ENCODE results near the gene PHLDB3. TPM values are rescaled to one million over a fixed set of nuclear protein-coding genes. Genes with fewer than 3 reads are reported as not detected.
"Not testable (repeated sequence)": the region's sequence is repeated elsewhere in the genome, so short reads cannot be mapped to it uniquely, and the experiment has no call there.

PHLDB3 gene
- total RNA-seq, 1 donor from 2014 or later, result 7.9 TPM

- no peaks in the 10 kb centered on the region for H3K27me3 ChIP-seq (ENCODE audit: control insufficient read depth, insufficient read depth, low read length)
- TF ChIP-seq CTCF (IDR thresholded peaks at IDR 0.05; ENCODE audit: insufficient read depth, low read length, severe bottlenecking), result no peak
- no peak for FAIRE-seq
- no peak overlapping the region for H3K4me3 ChIP-seq (ENCODE audit: low read depth, low read length)
- peak; percentile 38 for DNase-seq (ENCODE audit: low read depth)
- no peaks in the 10 kb centered on the region for H3K36me3 ChIP-seq (ENCODE audit: control insufficient read depth, insufficient read depth, low read length)
These were observed 62.8 kb downstream of the PHLDB3 start for GRCh38 chr19:43441716-43442115.

GRCh38 chr19:43439709-43440063 lies 64.9 kb downstream of the PHLDB3 start:
- no peak for FAIRE-seq
- Histone ChIP-seq H3K27me3 (ENCODE audit: control insufficient read depth, insufficient read depth, low read length) (no peaks in the 10 kb centered on the region), H3K4me3 (ENCODE audit: low read depth, low read length) (no peak overlapping the region), H3K36me3 (ENCODE audit: control insufficient read depth, insufficient read depth, low read length) (no peaks in the 10 kb centered on the region)
- no peak for DNase-seq (ENCODE audit: low read depth)
- no peak for TF ChIP-seq CTCF (IDR thresholded peaks at IDR 0.05; ENCODE audit: insufficient read depth, low read length, severe bottlenecking)

- no peak for FAIRE-seq
- Histone ChIP-seq H3K4me3 (ENCODE audit: low read depth, low read length) (no peak overlapping the region), H3K36me3 (ENCODE audit: control insufficient read depth, insufficient read depth, low read length) (no peaks in the 10 kb centered on the region)
These were observed 65.4 kb downstream of the PHLDB3 start for GRCh38 chr19:43439032-43439708.

GRCh38 chr19:43438291-43439031 lies 66.1 kb downstream of the PHLDB3 start:
- FAIRE-seq (no peak), DNase-seq (ENCODE audit: low read depth) (peak; percentile 70)
- no peak overlapping the region for H3K4me3 ChIP-seq (ENCODE audit: low read depth, low read length)
- no peaks in the 10 kb centered on the region for H3K36me3 ChIP-seq (ENCODE audit: control insufficient read depth, insufficient read depth, low read length)
- H3K27me3 ChIP-seq (ENCODE audit: control insufficient read depth, insufficient read depth, low read length), result no peaks in the 10 kb centered on the region
- TF ChIP-seq CTCF (IDR thresholded peaks at IDR 0.05; ENCODE audit: insufficient read depth, low read length, severe bottlenecking), result no peak

More at GRCh38 chr19:43439032-43439708, 65.4 kb downstream of the PHLDB3 start:
- DNase-seq (ENCODE audit: low read depth), result peak; percentile 96
- no peak for TF ChIP-seq CTCF (IDR thresholded peaks at IDR 0.05; ENCODE audit: insufficient read depth, low read length, severe bottlenecking)
- no peaks in the 10 kb centered on the region for H3K27me3 ChIP-seq (ENCODE audit: control insufficient read depth, insufficient read depth, low read length)

- H3K27me3 ChIP-seq (ENCODE audit: control insufficient read depth, insufficient read depth, low read length), result no peaks in the 10 kb centered on the region
- DNase-seq (ENCODE audit: low read depth) (no peak), FAIRE-seq (no peak)
- H3K36me3 ChIP-seq (ENCODE audit: control insufficient read depth, insufficient read depth, low read length), result no peaks in the 10 kb centered on the region
- H3K4me3 ChIP-seq (ENCODE audit: low read depth, low read length), result no peak overlapping the region
- TF ChIP-seq CTCF (IDR thresholded peaks at IDR 0.05; ENCODE audit: insufficient read depth, low read length, severe bottlenecking), result no peak
These were observed 66.8 kb downstream of the PHLDB3 start for GRCh38 chr19:43437712-43438111.

GRCh38 chr19:43437284-43437683 lies 67.3 kb downstream of the PHLDB3 start:
- not testable (repeated sequence) for DNase-seq (ENCODE audit: low read depth); H3K36me3 ChIP-seq (ENCODE audit: control insufficient read depth, insufficient read depth, low read length); H3K27me3 ChIP-seq (ENCODE audit: control insufficient read depth, insufficient read depth, low read length); H3K4me3 ChIP-seq (ENCODE audit: low read depth, low read length); FAIRE-seq
